HG02970 (cell line): ENCODE data around the gene FBXO3.

Experiments used
- ATAC-seq: cut with Tn5 transposase; IDR thresholded peaks from one replicate; pipeline ENCODE4 v1.9.1; 2021; ENCODE audit warnings: mild to moderate bottlenecking, moderate library complexity, moderate number of reproducible peaks; ENCODE audit not compliant: unreplicated experiment, low FRiP score

FBXO3 gene

GRCh38 chr11:33772870-33773269, 1.4 kb downstream of the FBXO3 start:
- no peak for ATAC-seq

GRCh38 chr11:33772300-33772699, 2.0 kb downstream of the FBXO3 start:
- no peak for ATAC-seq

GRCh38 chr11:33770236-33770635, 4.1 kb downstream of the FBXO3 start:
- ATAC-seq = no peak

- ATAC-seq = no peak
Observed at GRCh38 chr11:33769542-33769941, 4.8 kb downstream of the FBXO3 start.

- no peak for ATAC-seq
Observed at GRCh38 chr11:33767624-33768023, 6.7 kb downstream of the FBXO3 start.

- no peak for ATAC-seq
Observed at GRCh38 chr11:33766085-33766484, 8.2 kb downstream of the FBXO3 start.

- no peak for ATAC-seq
Observed at GRCh38 chr11:33761471-33761870, 12.8 kb downstream of the FBXO3 start.

- peak; percentile 58 for ATAC-seq
Observed at GRCh38 chr11:33753304-33753967, 20.9 kb downstream of the FBXO3 start.

GRCh38 chr11:33751878-33752277, 22.4 kb downstream of the FBXO3 start:
- no peak for ATAC-seq

- ATAC-seq = no peak
Observed at GRCh38 chr11:33747979-33748378, 26.3 kb downstream of the FBXO3 start.

GRCh38 chr11:33743291-33743690, 31.0 kb downstream of the FBXO3 start:
- no peak for ATAC-seq

GRCh38 chr11:33742249-33742851, 32.0 kb downstream of the FBXO3 start:
- no peak for ATAC-seq

GRCh38 chr11:33741806-33742205, 32.5 kb downstream of the FBXO3 start:
- no peak for ATAC-seq

- ATAC-seq = no peak
Observed at GRCh38 chr11:33737362-33737821, 36.9 kb downstream of the FBXO3 start.

- ATAC-seq = peak; percentile 55
Observed at GRCh38 chr11:33736148-33736812, 38.0 kb downstream of the FBXO3 start, which contains the start of gene CD59. CD59 (minus strand) TSS chr11:33736423; CDS start chr11:33722445, 13,978 bp downstream.

- ATAC-seq = peak; percentile 36
Observed at GRCh38 chr11:33735271-33736147, 38.8 kb downstream of the FBXO3 start.

GRCh38 chr11:33734441-33735270, 39.7 kb downstream of the FBXO3 start:
- ATAC-seq = no peak

- ATAC-seq = no peak
Observed at GRCh38 chr11:33733980-33734379, 40.3 kb downstream of the FBXO3 start.

- ATAC-seq = no peak
Observed at GRCh38 chr11:33731723-33732531, 42.4 kb downstream of the FBXO3 start.
